Liver (tissue), 9 donors: ENCODE data around the gene HBE1. TPM values are rescaled to one million over a fixed set of nuclear protein-coding genes. Genes with fewer than 3 reads are reported as not detected.

ENCODE experiments used
- DNase-seq: peaks from one replicate; pipeline ENCODE4 v3.0.0-alpha.2; 2017; ENCODE audit warnings: low spot score
- H3K27ac ChIP-seq, 2 donors: one replicate each; pipeline ENCODE4 v1.7.0; 2013; ENCODE audit warnings: inconsistent platforms in 2 of 2, low read length in 2 of 2, control low read depth in 1 of 2, low read depth in 1 of 2, mild to moderate bottlenecking in 1 of 2
- H3K27me3 ChIP-seq, 4 donors: one replicate each; pipeline versions ENCODE4 v1.6.1 to v1.7.0; 2013; ENCODE audit warnings: low read length in 3 of 4, inconsistent platforms in 1 of 4, mild to moderate bottlenecking in 1 of 4, moderate library complexity in 1 of 4; ENCODE audit not compliant: control insufficient read depth in 4 of 4, insufficient read depth in 4 of 4
- H3K36me3 ChIP-seq, 4 donors: one replicate each; pipeline versions ENCODE4 v1.6.1 to v1.7.0; 2013; ENCODE audit warnings: low read length in 3 of 4, mild to moderate bottlenecking in 3 of 4, low read depth in 1 of 4, moderate library complexity in 1 of 4; ENCODE audit not compliant: control insufficient read depth in 4 of 4, insufficient read depth in 3 of 4
- H3K4me1 ChIP-seq, 4 donors: one replicate each; pipeline versions ENCODE4 v1.6.1 to v1.7.0; 2013; ENCODE audit warnings: low read length in 3 of 4, mild to moderate bottlenecking in 3 of 4, moderate library complexity in 1 of 4; ENCODE audit not compliant: control insufficient read depth in 4 of 4, insufficient read depth in 4 of 4
- H3K4me3 ChIP-seq, 3 donors: one replicate each; pipeline versions ENCODE4 v1.6.1 to v1.7.0; 2013; ENCODE audit warnings: low read length in 3 of 3, control low read depth in 1 of 3, low read depth in 1 of 3, mild to moderate bottlenecking in 1 of 3
- H3K9ac ChIP-seq, 2 donors: one replicate each; pipeline ENCODE4 v1.7.0; 2013; ENCODE audit warnings: low read length in 2 of 2, mild to moderate bottlenecking in 2 of 2, moderate library complexity in 2 of 2, control low read depth in 1 of 2, low read depth in 1 of 2
- H3K9me3 ChIP-seq, 4 donors: one replicate each; pipeline versions ENCODE4 v1.6.1 to v1.7.0; 2013; ENCODE audit warnings: low read length in 3 of 4; ENCODE audit not compliant: control insufficient read depth in 4 of 4
- EGR1 ChIP-seq, 2 donors: IDR thresholded peaks; 2 replicates each; pipeline ENCODE4 v1.6.1; 2016 to 2018; ENCODE audit warnings: antibody characterized with exemption in 2 of 2, low read depth in 2 of 2
- FOXA1 ChIP-seq: IDR thresholded peaks from 2 replicates; pipeline ENCODE4 v1.6.1; 2016; ENCODE audit warnings: antibody characterized with exemption
- FOXA2 ChIP-seq: IDR thresholded peaks from 2 replicates; pipeline ENCODE4 v1.6.1; 2016; ENCODE audit warnings: antibody characterized with exemption
- GABPA ChIP-seq, 2 donors: IDR thresholded peaks in 1 of 2; conservative IDR thresholded peaks in 1 of 2; 2 replicates each; pipeline ENCODE4 v1.6.1; 2016; ENCODE audit warnings: antibody characterized with exemption in 2 of 2, mild to moderate bottlenecking in 1 of 2, moderate library complexity in 1 of 2
- HNF4A ChIP-seq, 2 donors: conservative IDR thresholded peaks; 2 replicates each; pipeline ENCODE4 v1.6.1; 2016; ENCODE audit warnings: antibody characterized with exemption in 2 of 2, mild to moderate bottlenecking in 2 of 2
- HNF4G ChIP-seq: IDR thresholded peaks from 2 replicates; pipeline ENCODE4 v1.6.1; 2016; ENCODE audit warnings: antibody characterized with exemption
- JUND ChIP-seq, 2 donors: IDR thresholded peaks; 2 replicates each; pipeline ENCODE4 v1.6.1; 2016; ENCODE audit warnings: antibody characterized with exemption in 2 of 2
- NR2F2 ChIP-seq: IDR thresholded peaks from 2 replicates; pipeline ENCODE4 v1.6.1; 2016; ENCODE audit warnings: antibody characterized with exemption
- RAD21 ChIP-seq, 2 donors: IDR thresholded peaks; 2 replicates each; pipeline ENCODE4 v1.6.1; 2016; ENCODE audit warnings: antibody characterized with exemption in 2 of 2, mild to moderate bottlenecking in 2 of 2
- RXRA ChIP-seq, 2 donors: IDR thresholded peaks; 2 replicates each; pipeline ENCODE4 v1.6.1; 2017 to 2018; ENCODE audit warnings: antibody characterized with exemption in 2 of 2, mild to moderate bottlenecking in 1 of 2
- SP1 ChIP-seq: IDR thresholded peaks from 2 replicates; pipeline ENCODE4 v1.6.1; 2018; ENCODE audit warnings: antibody characterized with exemption, mild to moderate bottlenecking
- TAF1 ChIP-seq: conservative IDR thresholded peaks from 2 replicates; pipeline ENCODE4 v1.6.1; 2016; ENCODE audit warnings: antibody characterized with exemption, mild to moderate bottlenecking
- YY1 ChIP-seq: IDR thresholded peaks from 2 replicates; pipeline ENCODE4 v1.6.1; 2016; ENCODE audit warnings: antibody characterized with exemption, mild to moderate bottlenecking
- WGBS: extraction: QIAGEN DNeasy Blood & Tissue Kit; methylation state at CpG from one replicate; pipeline ENCODE4 v1.1.7; 2013; 5-methylcytosine and 5-hydroxymethylcytosine counted together
- polyA plus RNA-seq, 2 donors: library from polyadenylated mRNA; stranded (reverse) in 1 of 2; unstranded in 1 of 2; fragments of 200-250 nt in 1 of 2; fragments of >200 nt in 1 of 2; fragmentation: Nextera tagmentation in 1 of 2; extraction: Ambion mirVana in 1 of 2; gene quantifications; one replicate each; pipeline versions ENCODE4 v1.2.1 to v1.2.3, GENCODE V29; 2013 to 2015
- total RNA-seq, 2 donors: library from RNA; depleted of rRNA; stranded (reverse); fragments of >200 nt; gene quantifications; one replicate each; pipeline ENCODE4 v1.2.3, GENCODE V29; 2014
- TF ChIP-seq, protein P1 (sequence below): IDR thresholded peaks from 2 replicates; pipeline ENCODE4 v1.6.1; 2016; ENCODE audit warnings: antibody characterized with exemption
- TF ChIP-seq, protein P2 (sequence below): IDR thresholded peaks from 2 replicates; pipeline ENCODE4 v1.6.1; 2016; ENCODE audit warnings: antibody characterized with exemption, mild to moderate bottlenecking
- TF ChIP-seq, protein P3 (sequence below): IDR thresholded peaks from 2 replicates; pipeline ENCODE4 v1.6.1; 2016; ENCODE audit warnings: antibody characterized with exemption
- TF ChIP-seq, protein P4 (sequence below): IDR thresholded peaks from 2 replicates; pipeline ENCODE4 v1.6.1; 2016; ENCODE audit warnings: antibody characterized with exemption
- TF ChIP-seq, protein P5 (sequence below): fragments of 150-350 bp; IDR thresholded peaks from 2 replicates; pipeline ENCODE4 v1.5.1; 2017; ENCODE audit warnings: improper control_type of control experiment, low read depth, low read length; ENCODE audit not compliant: missing input control
- donor health status: healthy.
- donor health status: healthy.
- donor health status: healthy.
- donor health status: healthy.
- donor health status: healthy.

The HBE1 gene
- total and polyA plus RNA-seq, 4 donors, result 82.7 TPM; not detected in 3

DNA sequence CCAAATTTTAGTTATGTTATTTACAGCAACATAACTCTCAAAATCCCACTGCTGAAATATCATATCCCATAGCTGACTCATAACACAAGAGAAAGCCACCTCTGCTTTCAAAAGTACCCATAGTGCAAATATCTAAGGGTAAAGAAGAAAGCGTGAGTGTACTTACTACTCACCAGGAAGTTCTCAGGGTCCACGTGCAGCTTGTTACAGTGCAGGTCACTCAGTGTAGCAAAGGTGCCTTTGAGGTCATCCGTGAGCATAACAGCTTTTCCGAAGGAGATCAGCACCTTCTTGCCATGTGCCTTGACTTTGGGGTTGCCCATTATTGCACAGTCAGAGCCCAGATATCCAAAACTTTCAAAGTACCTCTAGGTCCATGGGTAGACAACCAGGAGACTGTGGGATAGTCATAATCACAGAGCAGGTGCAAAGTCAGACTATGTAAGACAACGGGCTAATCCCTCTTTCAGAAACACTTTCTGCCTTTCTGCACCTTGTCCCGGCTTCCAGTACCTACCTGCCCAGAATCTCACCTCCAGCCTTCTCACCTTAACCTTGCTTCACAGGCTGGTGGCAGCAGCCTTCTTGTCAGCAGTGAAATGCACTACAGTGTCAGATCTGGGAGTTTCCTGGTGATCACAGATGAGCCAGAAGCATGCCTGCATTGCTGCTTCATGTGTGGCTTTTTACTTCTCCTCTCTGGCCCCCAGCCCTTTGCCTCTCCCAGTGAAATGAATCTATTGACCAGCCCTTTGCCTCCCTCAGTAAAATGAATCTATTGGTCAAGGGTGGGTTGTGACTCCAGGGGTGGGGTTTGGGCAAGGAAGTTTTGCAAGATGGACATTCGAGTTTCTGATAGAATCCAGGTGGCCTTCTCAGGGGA is 26.6 kb downstream of the HBE1 start:
- 67% methylated on average over 7 of the region's 7 CpGs for WGBS
- H3K9me3 ChIP-seq, result peaks cover 0 to 2% (median 0%) of the 10 kb centered on the region in 4 donors

More for the DNA sequence above, 26.6 kb downstream of the HBE1 start:
- Histone ChIP-seq H3K4me3 (no peak overlapping the region), H3K9ac (no peak overlapping the region), H3K27ac (no peak overlapping the region), H3K36me3 (no peaks in the 10 kb centered on the region), H3K27me3 (peaks cover 0 to 3% (median 0%) of the 10 kb centered on the region in 4 donors), H3K4me1 (no peaks in the 10 kb centered on the region)
- DNase-seq, result peak; percentile 36
- TF ChIP-seq YY1 (no peak), HNF4G (no peak), FOXA2 (no peak), HNF4A (conservative IDR thresholded peaks at IDR 0.05) (no peak), NR2F2 (no peak), JUND (IDR thresholded peaks at IDR 0.05) (no peak), RXRA (IDR thresholded peaks at IDR 0.05) (no peak), SP1 (no peak), RAD21 (IDR thresholded peaks at IDR 0.05) (no peak), FOXA1 (no peak), GABPA (IDR thresholded peaks at IDR 0.05 in 1 of 2, conservative IDR thresholded peaks at IDR 0.05 in 1 of 2) (no peak), TAF1 (no peak), EGR1 (IDR thresholded peaks at IDR 0.05; ENCODE audit: low read depth in 2 of 2) (no peak)
- TF ChIP-seq, protein P1, sequence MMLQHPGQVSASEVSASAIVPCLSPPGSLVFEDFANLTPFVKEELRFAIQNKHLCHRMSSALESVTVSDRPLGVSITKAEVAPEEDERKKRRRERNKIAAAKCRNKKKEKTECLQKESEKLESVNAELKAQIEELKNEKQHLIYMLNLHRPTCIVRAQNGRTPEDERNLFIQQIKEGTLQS, result no peak
- TF ChIP-seq, protein P2, sequence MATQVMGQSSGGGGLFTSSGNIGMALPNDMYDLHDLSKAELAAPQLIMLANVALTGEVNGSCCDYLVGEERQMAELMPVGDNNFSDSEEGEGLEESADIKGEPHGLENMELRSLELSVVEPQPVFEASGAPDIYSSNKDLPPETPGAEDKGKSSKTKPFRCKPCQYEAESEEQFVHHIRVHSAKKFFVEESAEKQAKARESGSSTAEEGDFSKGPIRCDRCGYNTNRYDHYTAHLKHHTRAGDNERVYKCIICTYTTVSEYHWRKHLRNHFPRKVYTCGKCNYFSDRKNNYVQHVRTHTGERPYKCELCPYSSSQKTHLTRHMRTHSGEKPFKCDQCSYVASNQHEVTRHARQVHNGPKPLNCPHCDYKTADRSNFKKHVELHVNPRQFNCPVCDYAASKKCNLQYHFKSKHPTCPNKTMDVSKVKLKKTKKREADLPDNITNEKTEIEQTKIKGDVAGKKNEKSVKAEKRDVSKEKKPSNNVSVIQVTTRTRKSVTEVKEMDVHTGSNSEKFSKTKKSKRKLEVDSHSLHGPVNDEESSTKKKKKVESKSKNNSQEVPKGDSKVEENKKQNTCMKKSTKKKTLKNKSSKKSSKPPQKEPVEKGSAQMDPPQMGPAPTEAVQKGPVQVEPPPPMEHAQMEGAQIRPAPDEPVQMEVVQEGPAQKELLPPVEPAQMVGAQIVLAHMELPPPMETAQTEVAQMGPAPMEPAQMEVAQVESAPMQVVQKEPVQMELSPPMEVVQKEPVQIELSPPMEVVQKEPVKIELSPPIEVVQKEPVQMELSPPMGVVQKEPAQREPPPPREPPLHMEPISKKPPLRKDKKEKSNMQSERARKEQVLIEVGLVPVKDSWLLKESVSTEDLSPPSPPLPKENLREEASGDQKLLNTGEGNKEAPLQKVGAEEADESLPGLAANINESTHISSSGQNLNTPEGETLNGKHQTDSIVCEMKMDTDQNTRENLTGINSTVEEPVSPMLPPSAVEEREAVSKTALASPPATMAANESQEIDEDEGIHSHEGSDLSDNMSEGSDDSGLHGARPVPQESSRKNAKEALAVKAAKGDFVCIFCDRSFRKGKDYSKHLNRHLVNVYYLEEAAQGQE, result no peak
- TF ChIP-seq, protein P3, sequence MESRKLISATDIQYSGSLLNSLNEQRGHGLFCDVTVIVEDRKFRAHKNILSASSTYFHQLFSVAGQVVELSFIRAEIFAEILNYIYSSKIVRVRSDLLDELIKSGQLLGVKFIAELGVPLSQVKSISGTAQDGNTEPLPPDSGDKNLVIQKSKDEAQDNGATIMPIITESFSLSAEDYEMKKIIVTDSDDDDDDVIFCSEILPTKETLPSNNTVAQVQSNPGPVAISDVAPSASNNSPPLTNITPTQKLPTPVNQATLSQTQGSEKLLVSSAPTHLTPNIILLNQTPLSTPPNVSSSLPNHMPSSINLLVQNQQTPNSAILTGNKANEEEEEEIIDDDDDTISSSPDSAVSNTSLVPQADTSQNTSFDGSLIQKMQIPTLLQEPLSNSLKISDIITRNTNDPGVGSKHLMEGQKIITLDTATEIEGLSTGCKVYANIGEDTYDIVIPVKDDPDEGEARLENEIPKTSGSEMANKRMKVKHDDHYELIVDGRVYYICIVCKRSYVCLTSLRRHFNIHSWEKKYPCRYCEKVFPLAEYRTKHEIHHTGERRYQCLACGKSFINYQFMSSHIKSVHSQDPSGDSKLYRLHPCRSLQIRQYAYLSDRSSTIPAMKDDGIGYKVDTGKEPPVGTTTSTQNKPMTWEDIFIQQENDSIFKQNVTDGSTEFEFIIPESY, result no peak
- TF ChIP-seq, protein P4, sequence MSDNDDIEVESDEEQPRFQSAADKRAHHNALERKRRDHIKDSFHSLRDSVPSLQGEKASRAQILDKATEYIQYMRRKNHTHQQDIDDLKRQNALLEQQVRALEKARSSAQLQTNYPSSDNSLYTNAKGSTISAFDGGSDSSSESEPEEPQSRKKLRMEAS, result no peak
- TF ChIP-seq, protein P5, sequence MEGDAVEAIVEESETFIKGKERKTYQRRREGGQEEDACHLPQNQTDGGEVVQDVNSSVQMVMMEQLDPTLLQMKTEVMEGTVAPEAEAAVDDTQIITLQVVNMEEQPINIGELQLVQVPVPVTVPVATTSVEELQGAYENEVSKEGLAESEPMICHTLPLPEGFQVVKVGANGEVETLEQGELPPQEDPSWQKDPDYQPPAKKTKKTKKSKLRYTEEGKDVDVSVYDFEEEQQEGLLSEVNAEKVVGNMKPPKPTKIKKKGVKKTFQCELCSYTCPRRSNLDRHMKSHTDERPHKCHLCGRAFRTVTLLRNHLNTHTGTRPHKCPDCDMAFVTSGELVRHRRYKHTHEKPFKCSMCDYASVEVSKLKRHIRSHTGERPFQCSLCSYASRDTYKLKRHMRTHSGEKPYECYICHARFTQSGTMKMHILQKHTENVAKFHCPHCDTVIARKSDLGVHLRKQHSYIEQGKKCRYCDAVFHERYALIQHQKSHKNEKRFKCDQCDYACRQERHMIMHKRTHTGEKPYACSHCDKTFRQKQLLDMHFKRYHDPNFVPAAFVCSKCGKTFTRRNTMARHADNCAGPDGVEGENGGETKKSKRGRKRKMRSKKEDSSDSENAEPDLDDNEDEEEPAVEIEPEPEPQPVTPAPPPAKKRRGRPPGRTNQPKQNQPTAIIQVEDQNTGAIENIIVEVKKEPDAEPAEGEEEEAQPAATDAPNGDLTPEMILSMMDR, result no peak
